Measurements from ENCODE around the gene STUM. TPM values are rescaled to one million over a fixed set of nuclear protein-coding genes. Genes with fewer than 3 reads are reported as not detected.
A peak's percentile ranks its signal among the peaks of the same experiment; 100 is the strongest.

Gene STUM
- total and polyA plus RNA-seq, 10 of the 15 experiments (the other 5 are each of a cell fraction or from before 2014, with no cell fraction given) = under 0.01 to 0.15 (median 0.09) TPM; not detected in 5

- TF ChIP-seq CREB1 (IDR thresholded peaks at IDR 0.05; ENCODE audit: low read depth) = no peak
- TF ChIP-seq ZNF24 (IDR thresholded peaks at IDR 0.05) = no peak
- TF ChIP-seq SREBF2 (IDR thresholded peaks at IDR 0.05; ENCODE audit: low read length) = no peak
- TF ChIP-seq RBBP5 (conservative IDR thresholded peaks at IDR 0.05) = no peak
- TF ChIP-seq ZNF217 (IDR thresholded peaks at IDR 0.05) = no peak
- TF ChIP-seq TCF3 (IDR thresholded peaks at IDR 0.05; ENCODE audit: borderline replicate concordance, insufficient read depth, low read depth, low read length) = peak; percentile 81
- TF ChIP-seq NFIC (IDR thresholded peaks at IDR 0.05; ENCODE audit: low read depth, low read length) = no peak; the same call in 1 of the 2 replicates
- TF ChIP-seq BCL3 (IDR thresholded peaks at IDR 0.05; ENCODE audit: borderline replicate concordance, insufficient read depth, low read depth, low read length, poor library complexity, severe bottlenecking) = peak; percentile 9
- TF ChIP-seq SMC3 (IDR thresholded peaks at IDR 0.05; ENCODE audit: borderline replicate concordance, low read length) = no peak
- no peak for TF ChIP-seq JUND (IDR thresholded peaks at IDR 0.05; ENCODE audit: low read depth, low read length)
- no peak for TF ChIP-seq NBN (IDR thresholded peaks at IDR 0.05)
- no peak for TF ChIP-seq ZBTB4 (CRISPR knock-in tag; IDR thresholded peaks at IDR 0.05)
- TF ChIP-seq HDGF (IDR thresholded peaks at IDR 0.05) = no peak
- TF ChIP-seq POLR2AphosphoS2 (IDR thresholded peaks at IDR 0.05; ENCODE audit: low read depth, low read length) = no peak
- 0 out of 2 replicates have a peak, but pooled peaks have one; percentile 13 for TF ChIP-seq DPF2 (IDR thresholded peaks at IDR 0.05)
- no peak for TF ChIP-seq EZH2 (IDR thresholded peaks at IDR 0.05; ENCODE audit: borderline replicate concordance, control insufficient read depth, low read depth, low read length)
- no peak for TF ChIP-seq KLF5 (IDR thresholded peaks at IDR 0.05; ENCODE audit: partially characterized antibody)
- no peak for TF ChIP-seq STAT1 (conservative IDR thresholded peaks at IDR 0.05)
- TF ChIP-seq CBFB (IDR thresholded peaks at IDR 0.05; ENCODE audit: low read depth) = no peak
- no peak for TF ChIP-seq PRDM15 (CRISPR knock-in tag; IDR thresholded peaks at IDR 0.05)
- no peak for TF ChIP-seq SPI1 (IDR thresholded peaks at IDR 0.05; ENCODE audit: borderline replicate concordance, insufficient read depth, low read depth, low read length)
- peak; percentile 19; the same call in 1 of the 2 replicates for TF ChIP-seq RELB (IDR thresholded peaks at IDR 0.05; ENCODE audit: low read depth)
Observed at GRCh38 chr1:226653311-226653921, 104.9 kb downstream of the STUM start (continued).
